GM21717 (cell line): ENCODE measurements around the gene C1QTNF2.
A peak's percentile ranks its signal among the peaks of the same experiment; 100 is the strongest.

Experiments used
- ATAC-seq: cut with Tn5 transposase; IDR thresholded peaks from one replicate; pipeline ENCODE4 v1.9.1; 2021; ENCODE audit warnings: mild to moderate bottlenecking, moderate library complexity; ENCODE audit not compliant: unreplicated experiment

C1QTNF2 gene

GRCh38 chr5:160369990-160370712 lies at the start of gene C1QTNF2:
Gene C1QTNF2, minus strand, starts transcription at chr5:160370626. Its CDS starts 15,615 bp downstream, at chr5:160355011.
- ATAC-seq: no peak

GRCh38 chr5:160420331-160420610 lies 49.8 kb upstream of the C1QTNF2 start:
- no peak for ATAC-seq

- no peak for ATAC-seq
Observed at GRCh38 chr5:160419458-160420330, 49.3 kb upstream of the C1QTNF2 start.

- ATAC-seq: peak; percentile 68
Observed at GRCh38 chr5:160418561-160419457, 48.4 kb upstream of the C1QTNF2 start, which contains the start of gene SLU7. Gene SLU7, minus strand, starts transcription at chr5:160419081. Its CDS starts 3,787 bp downstream, at chr5:160415294.

- peak; percentile 90 for ATAC-seq
Observed at GRCh38 chr5:160399402-160400353, 29.3 kb upstream of the C1QTNF2 start, which contains the start of gene FAM200C. Gene FAM200C, minus strand, starts transcription at chr5:160400054. Its CDS starts 4,564 bp downstream, at chr5:160395490.

GRCh38 chr5:160398806-160399205 lies 28.4 kb upstream of the C1QTNF2 start:
- no peak for ATAC-seq

- no peak for ATAC-seq
Observed at GRCh38 chr5:160397492-160397891, 27.1 kb upstream of the C1QTNF2 start.

- no peak for ATAC-seq
Observed at GRCh38 chr5:160395111-160395510, 24.7 kb upstream of the C1QTNF2 start.

GRCh38 chr5:160390787-160391696 lies 20.6 kb upstream of the C1QTNF2 start:
- ATAC-seq: no peak

GRCh38 chr5:160387445-160387844 lies 17.0 kb upstream of the C1QTNF2 start:
- no peak for ATAC-seq

GRCh38 chr5:160385496-160385895 lies 15.1 kb upstream of the C1QTNF2 start:
- ATAC-seq: no peak

GRCh38 chr5:160384681-160385080 lies 14.3 kb upstream of the C1QTNF2 start:
- ATAC-seq: no peak

- no peak for ATAC-seq
Observed at GRCh38 chr5:160382346-160382745, 11.9 kb upstream of the C1QTNF2 start.

GRCh38 chr5:160380041-160380440 lies 9.6 kb upstream of the C1QTNF2 start:
- ATAC-seq: no peak

GRCh38 chr5:160379511-160379910 lies 9.1 kb upstream of the C1QTNF2 start:
- no peak for ATAC-seq

GRCh38 chr5:160378330-160378729 lies 7.9 kb upstream of the C1QTNF2 start:
- no peak for ATAC-seq

GRCh38 chr5:160377651-160378050 lies 7.2 kb upstream of the C1QTNF2 start:
- ATAC-seq: no peak

- ATAC-seq: no peak
Observed at GRCh38 chr5:160376416-160376815, 6.0 kb upstream of the C1QTNF2 start.

- no peak for ATAC-seq
Observed at GRCh38 chr5:160375701-160376100, 5.3 kb upstream of the C1QTNF2 start.
